H1 (cell line): ENCODE measurements around the gene PRPH2. TPM values are rescaled to one million over a fixed set of nuclear protein-coding genes. Genes with fewer than 3 reads are reported as not detected.

Experiments
- CTCF ChIA-PET: fragments of 300-600 bp; sonication (Branson Sonifier 250); formaldehyde crosslinking; loops from one replicate; lab custom pipeline; 2021; ENCODE audit not compliant: partially characterized antibody; lab: Charles Lee
- POLR2A ChIA-PET: fragments of 300-600 bp; sonication (Branson Sonifier 250); formaldehyde crosslinking; loops from one replicate; lab custom pipeline; 2021; ENCODE audit warnings: inconsistent platforms; ENCODE audit not compliant: partially characterized antibody; lab: Charles Lee
- DNase-seq, 2 experiments: peaks; one replicate each; pipeline versions ENCODE4 v3.0.0 to v3.0.0-alpha.2; 2010 to 2022; ENCODE audit warnings: low spot score in 2 of 2, low read depth in 1 of 2, mixed read lengths in 1 of 2
- FAIRE-seq: peaks from 2 replicates; lab custom pipeline; 2011; peaks lifted over from hg19 to GRCh38; lab: Jason Lieb, UNC
- H2AFZ ChIP-seq: 2 replicates; pipeline ENCODE4 v1.8.1; 2012; ENCODE audit warnings: low read length, inconsistent platforms
- H2AK5ac ChIP-seq: 2 replicates; pipeline ENCODE4 v1.6.1; 2013; ENCODE audit warnings: low read depth, low read length
- H2BK120ac ChIP-seq: replicated peaks from 2 replicates; pipeline ENCODE3; 2013; ENCODE audit warnings: low read depth, low read length, inconsistent platforms
- H2BK12ac ChIP-seq: 2 replicates; pipeline ENCODE4 v1.6.1; 2013; ENCODE audit warnings: low read depth, low read length
- H2BK15ac ChIP-seq: 2 replicates; pipeline ENCODE4 v1.6.1; 2013; ENCODE audit warnings: low read length
- H2BK20ac ChIP-seq: 2 replicates; pipeline ENCODE4 v1.6.1; 2013; ENCODE audit warnings: low read length
- H2BK5ac ChIP-seq: 2 replicates; pipeline ENCODE4 v1.6.1; 2013; ENCODE audit warnings: low read depth, low read length
- H3K14ac ChIP-seq: 2 replicates; pipeline ENCODE4 v1.6.1; 2013; ENCODE audit warnings: inconsistent platforms; ENCODE audit not compliant: insufficient read length
- H3K18ac ChIP-seq: 2 replicates; pipeline ENCODE4 v1.6.1; 2013; ENCODE audit warnings: low read length; ENCODE audit errors: extremely low read depth
- H3K23ac ChIP-seq: 2 replicates; pipeline ENCODE4 v1.6.1; 2013; ENCODE audit warnings: inconsistent platforms; ENCODE audit not compliant: insufficient read length
- H3K23me2 ChIP-seq: 2 replicates; pipeline ENCODE4 v1.6.1; 2013; ENCODE audit warnings: low read depth, low read length
- H3K27ac ChIP-seq: 2 replicates; pipeline ENCODE4 v1.6.1; 2011; ENCODE audit warnings: low read depth, low read length, inconsistent platforms
- H3K27me3 ChIP-seq, 4 experiments: replicated peaks in 1 of 4; 1 replicate in 1 of 4; 2 replicates in 3 of 4; pipeline versions ENCODE4 v1.6.1 to v1.8.1; 2011 to 2013; ENCODE audit warnings: low read length in 3 of 4, mild to moderate bottlenecking in 3 of 4, inconsistent platforms in 2 of 4, mixed read lengths in 2 of 4, moderate library complexity in 1 of 4; ENCODE audit not compliant: control insufficient read depth in 3 of 4, insufficient read depth in 3 of 4; ENCODE audit errors: extremely low read depth in 1 of 4
- H3K36me3 ChIP-seq, 4 experiments: 2 replicates each; pipeline versions ENCODE4 v1.6.1 to v1.8.1; 2011 to 2013; ENCODE audit warnings: mild to moderate bottlenecking in 4 of 4, low read length in 3 of 4, moderate library complexity in 2 of 4, control low read depth in 1 of 4, inconsistent platforms in 1 of 4; ENCODE audit not compliant: insufficient read depth in 4 of 4, control insufficient read depth in 2 of 4
- H3K4ac ChIP-seq: replicated peaks from 2 replicates; pipeline ENCODE3; 2013; ENCODE audit warnings: low read length, low read depth, mixed read lengths, inconsistent platforms; ENCODE audit not compliant: insufficient read length
- H3K4me1 ChIP-seq, 4 experiments: replicated peaks in 1 of 4; 1 replicate in 1 of 4; 2 replicates in 3 of 4; pipeline versions ENCODE4 v1.6.1 to v1.8.1; 2011 to 2013; ENCODE audit warnings: low read length in 3 of 4, inconsistent platforms in 2 of 4, mixed read lengths in 1 of 4; ENCODE audit not compliant: insufficient read depth in 4 of 4, control insufficient read depth in 3 of 4
- H3K4me2 ChIP-seq, 2 experiments: 2 replicates each; pipeline versions ENCODE4 v1.6.1 to v1.8.1; 2011 to 2013; ENCODE audit warnings: low read depth in 2 of 2, low read length in 2 of 2, control low read depth in 1 of 2, inconsistent platforms in 1 of 2, mild to moderate bottlenecking in 1 of 2; ENCODE audit not compliant: insufficient read depth in 1 of 2
- H3K4me3 ChIP-seq, 4 experiments: fragments of 200-600, 300-600 bp in 1 of 4; sonication (generic), shearing (Covaris generic), sonication (Bioruptor Twin) in 1 of 4; 2 replicates each; pipeline versions ENCODE4 v1.5.1 to v1.8.1; 2011 to 2016; ENCODE audit warnings: low read length in 4 of 4, low read depth in 3 of 4, control low read depth in 2 of 4, inconsistent platforms in 2 of 4, mild to moderate bottlenecking in 2 of 4, mixed read lengths in 1 of 4, moderate library complexity in 1 of 4; ENCODE audit not compliant: insufficient read depth in 2 of 4; ENCODE audit errors: extremely low read depth in 1 of 4
- H3K56ac ChIP-seq: replicated peaks from 2 replicates; pipeline ENCODE3; 2013; ENCODE audit warnings: low read depth, mild to moderate bottlenecking, mixed read lengths, low read length, inconsistent platforms; ENCODE audit not compliant: insufficient read length
- H3K79me1 ChIP-seq: 2 replicates; pipeline ENCODE4 v1.6.1; 2013; ENCODE audit warnings: low read depth, low read length, control low read depth
- H3K79me2 ChIP-seq, 2 experiments: 2 replicates each; pipeline versions ENCODE4 v1.6.1 to v1.8.1; 2012 to 2013; ENCODE audit warnings: low read length in 2 of 2, mild to moderate bottlenecking in 2 of 2, inconsistent platforms in 1 of 2; ENCODE audit not compliant: insufficient read depth in 2 of 2, control insufficient read depth in 1 of 2
- H3K9ac ChIP-seq, 4 experiments: replicated peaks in 1 of 4; 1 replicate in 1 of 4; 2 replicates in 3 of 4; pipeline versions ENCODE4 v1.6.1 to v1.8.1; 2011 to 2013; ENCODE audit warnings: low read depth in 3 of 4, low read length in 3 of 4, control low read depth in 2 of 4, mild to moderate bottlenecking in 2 of 4, moderate library complexity in 2 of 4, inconsistent platforms in 1 of 4; ENCODE audit errors: extremely low read depth in 1 of 4
- H3K9me3 ChIP-seq, 2 experiments: 2 replicates each; pipeline versions ENCODE4 v1.6.1 to v1.8.1; 2012 to 2013; ENCODE audit warnings: mild to moderate bottlenecking in 2 of 2, moderate library complexity in 2 of 2, control low read depth in 1 of 2, inconsistent platforms in 1 of 2, low read depth in 1 of 2, low read length in 1 of 2, mixed read lengths in 1 of 2; ENCODE audit not compliant: insufficient read depth in 2 of 2
- H4K20me1 ChIP-seq, 2 experiments: replicated peaks in 1 of 2; 2 replicates each; pipeline versions ENCODE3 to v1.8.1; 2011 to 2013; ENCODE audit warnings: inconsistent platforms in 2 of 2, low read length in 2 of 2, mild to moderate bottlenecking in 1 of 2; ENCODE audit not compliant: insufficient read depth in 2 of 2, control insufficient read depth in 1 of 2
- H4K5ac ChIP-seq: 2 replicates; pipeline ENCODE4 v1.6.1; 2013; ENCODE audit warnings: low read length, low read depth, mixed read lengths, inconsistent platforms; ENCODE audit not compliant: insufficient read length
- H4K8ac ChIP-seq: 2 replicates; pipeline ENCODE4 v1.8.0; 2013; ENCODE audit warnings: mild to moderate bottlenecking, moderate library complexity, low read length, inconsistent platforms; ENCODE audit not compliant: insufficient read depth; ENCODE audit errors: extremely low read depth
- H4K91ac ChIP-seq: replicated peaks from 2 replicates; pipeline ENCODE3; 2013; ENCODE audit warnings: low read length, mixed read lengths, inconsistent platforms; ENCODE audit not compliant: insufficient read length
- BACH1 ChIP-seq: IDR thresholded peaks from 2 replicates; pipeline ENCODE4 v1.6.1; 2012; ENCODE audit warnings: low read length, improper control_type of control experiment
- BRCA1 ChIP-seq: IDR thresholded peaks from 2 replicates; pipeline ENCODE4 v1.6.1; 2012; ENCODE audit warnings: low read depth, low read length, improper control_type of control experiment
- CBX8 ChIP-seq: fragments of 300-800, 300-1000 bp; sonication (generic); IDR thresholded peaks from 2 replicates; pipeline ENCODE4 v1.7.1; 2016; ENCODE audit warnings: low read depth, low read length, borderline replicate concordance
- JUN ChIP-seq: IDR thresholded peaks from 2 replicates; pipeline ENCODE4 v1.6.1; 2011; ENCODE audit warnings: low read depth, mild to moderate bottlenecking, improper control_type of control experiment, low read length
- KDM4A ChIP-seq: IDR thresholded peaks from one replicate; pipeline ENCODE4 v1.7.1; 2012; ENCODE audit warnings: low read depth, mild to moderate bottlenecking, moderate library complexity, low read length, inconsistent platforms; ENCODE audit not compliant: severe bottlenecking
- KDM5A ChIP-seq: fragments of 200-600 bp; IDR thresholded peaks from 2 replicates; pipeline ENCODE4 v1.7.1; 2012; ENCODE audit warnings: mild to moderate bottlenecking, low read length, inconsistent platforms, mixed read lengths
- MAX ChIP-seq: IDR thresholded peaks from 2 replicates; pipeline ENCODE4 v1.6.1; 2012; ENCODE audit warnings: inconsistent platforms
- POLR2A ChIP-seq, 2 experiments: IDR thresholded peaks; 1 replicate in 1 of 2; 2 replicates in 1 of 2; pipeline ENCODE4 v1.6.1; 2011; ENCODE audit warnings: low read depth in 2 of 2, low read length in 2 of 2, mild to moderate bottlenecking in 2 of 2; ENCODE audit errors: control extremely low read depth in 1 of 2
- POLR2AphosphoS5 ChIP-seq: IDR thresholded peaks from 2 replicates; pipeline ENCODE4 v1.6.1; 2011; ENCODE audit warnings: low read depth, low read length
- POU5F1 ChIP-seq: IDR thresholded peaks from 2 replicates; pipeline ENCODE4 v1.6.1; 2011; ENCODE audit warnings: low read depth, mild to moderate bottlenecking, low read length, moderate library complexity
- SIRT6 ChIP-seq: IDR thresholded peaks from one replicate; pipeline ENCODE4 v1.7.1; 2012; ENCODE audit warnings: low read length, inconsistent platforms
- SUZ12 ChIP-seq: fragments of 200-600 bp; sonication (generic); IDR thresholded peaks from 2 replicates; pipeline ENCODE4 v1.6.1; 2012; ENCODE audit warnings: mild to moderate bottlenecking, inconsistent platforms, low read length, moderate library complexity, mixed read lengths
- TAF7 ChIP-seq: optimal IDR thresholded peaks from 2 replicates; pipeline ENCODE3; 2011; ENCODE audit warnings: low read depth, mild to moderate bottlenecking, inconsistent platforms, low read length, moderate library complexity, borderline replicate concordance
- WGBS, 2 experiments: shearing (Covaris generic) in 1 of 2; methylation state at CpG; one replicate each; pipeline versions ENCODE4 v1.1.6 to v1.1.7; 2013 to 2015; ENCODE audit warnings: low lambda C conversion rate in 2 of 2, mixed read lengths in 2 of 2, inconsistent platforms in 1 of 2, low coverage in 1 of 2, missing lambda C conversion rate in 1 of 2; ENCODE audit not compliant: insufficient replicate concordance in 2 of 2, insufficient coverage in 1 of 2, insufficient read length in 1 of 2; ENCODE audit errors: extremely low coverage in 1 of 2, missing lambda C conversion rate in 1 of 2; 5-methylcytosine and 5-hydroxymethylcytosine counted together
- polyA plus RNA-seq, 7 experiments: library from polyadenylated mRNA; depleted of rRNA in 3 of 7; stranded (reverse) in 5 of 7; unstranded in 2 of 7; fragments of >200 nt in 5 of 7; fragments of 200-250 nt in 2 of 7; gene quantifications; 1 replicate in 5 of 7; 2 replicates in 1 of 7; 4 replicates in 1 of 7; pipeline versions ENCODE4 v1.2.1 to v1.2.3, GENCODE V29; 2011 to 2013; ENCODE audit warnings: missing spikeins in 2 of 7, mixed read lengths in 2 of 7
- total RNA-seq: library from RNA; stranded (reverse); fragmentation: NEBNext Ultra II Directional; extraction: Animal tissue kit (Norgen Biotek cat#: 25700); gene quantifications from 2 replicates; pipeline ENCODE4 v1.2.1, GENCODE V29; 2021
- TF ChIP-seq, protein P1 (sequence below): IDR thresholded peaks from 2 replicates; pipeline ENCODE4 v1.6.1; 2012; ENCODE audit warnings: low read length, inconsistent platforms

Gene PRPH2
- total and polyA plus RNA-seq, 2 of the 8 experiments (the other 6 are each of a cell fraction or from before 2014, with no cell fraction given): 0.23 to 0.65 TPM

GRCh38 chr6:42707595-42707994, 14.8 kb downstream of the PRPH2 start:
- Histone ChIP-seq H3K36me3 (no peaks in the 10 kb centered on the region), H2AFZ (no peak overlapping the region), H4K20me1 (no peaks in the 10 kb centered on the region), H3K4me1 (peaks cover 2 to 11% (median 7%) of the 10 kb centered on the region in 4 experiments; a peak in 5 of 7 replicates), H2BK15ac (no peak overlapping the region), H2AK5ac (no peak overlapping the region), H3K9me3 (peaks cover 5 to 6% of the 10 kb centered on the region in 2 experiments; a peak in 1 of 4 replicates), H3K27ac (no peak overlapping the region), H2BK20ac (no peak overlapping the region), H3K9ac (no peak overlapping the region), H3K4ac (no peak overlapping the region), H3K79me2 (no peaks in the 10 kb centered on the region), H3K23me2 (peaks cover 2% of the 10 kb centered on the region; the same call in 1 of the 2 replicates), H3K4me3 (no peak overlapping the region), H3K23ac (no peak overlapping the region), H2BK12ac (no peak overlapping the region), H2BK120ac (no peak overlapping the region), H2BK5ac (no peak overlapping the region), H3K79me1 (no peaks in the 10 kb centered on the region), H3K56ac (no peak overlapping the region), H4K91ac (no peak overlapping the region), H3K14ac (no peak overlapping the region), H3K27me3 (no peaks in the 10 kb centered on the region; a peak in 1 of 7 replicates), H3K18ac (no peak overlapping the region), H4K5ac (no peak overlapping the region), H3K4me2 (no peak overlapping the region), H4K8ac (no peak overlapping the region)
- FAIRE-seq: no peak
- 91% methylated on average over 7 of the region's 7 CpGs; no CpG with 5 or more reads in 1 of the 2 experiments for WGBS, 2 experiments
- no peak for DNase-seq
- ChIA-PET CTCF (interaction anchor here (0.6 to 1.8 kb wide), 5 partner anchors 18 to 1455 kb away, joined by 3 to 4 read pairs (median 3); no protein-coding TSS in a partner anchor), POLR2A (no interaction called here)
- no peak for TF ChIP-seq POLR2AphosphoS5
- no peak for TF ChIP-seq KDM4A
- TF ChIP-seq BRCA1: no peak
- no peak for TF ChIP-seq KDM5A
- TF ChIP-seq POU5F1: no peak
- TF ChIP-seq, protein P1, sequence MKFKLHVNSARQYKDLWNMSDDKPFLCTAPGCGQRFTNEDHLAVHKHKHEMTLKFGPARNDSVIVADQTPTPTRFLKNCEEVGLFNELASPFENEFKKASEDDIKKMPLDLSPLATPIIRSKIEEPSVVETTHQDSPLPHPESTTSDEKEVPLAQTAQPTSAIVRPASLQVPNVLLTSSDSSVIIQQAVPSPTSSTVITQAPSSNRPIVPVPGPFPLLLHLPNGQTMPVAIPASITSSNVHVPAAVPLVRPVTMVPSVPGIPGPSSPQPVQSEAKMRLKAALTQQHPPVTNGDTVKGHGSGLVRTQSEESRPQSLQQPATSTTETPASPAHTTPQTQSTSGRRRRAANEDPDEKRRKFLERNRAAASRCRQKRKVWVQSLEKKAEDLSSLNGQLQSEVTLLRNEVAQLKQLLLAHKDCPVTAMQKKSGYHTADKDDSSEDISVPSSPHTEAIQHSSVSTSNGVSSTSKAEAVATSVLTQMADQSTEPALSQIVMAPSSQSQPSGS: no peak
- TF ChIP-seq SIRT6: no peak
- TF ChIP-seq CBX8: no peak
- TF ChIP-seq JUN: no peak
- TF ChIP-seq BACH1: no peak
- no peak for TF ChIP-seq SUZ12
- no peak for TF ChIP-seq TAF7
- TF ChIP-seq MAX: no peak
- no peak for TF ChIP-seq POLR2A (IDR thresholded peaks at IDR 0.05; ENCODE audit: control extremely low read depth in 1 of 2, low read depth in 2 of 2, low read length in 2 of 2)
